NCI-H748 (cell line): ENCODE data around the gene FAM13C.
A peak's percentile ranks its signal among the peaks of the same experiment; 100 is the strongest.

Experiments
- DNase-seq: peaks from one replicate; lab custom pipeline; 2025; ENCODE audit not compliant: unreplicated experiment; lab: John Stamatoyannopoulos, UW

FAM13C gene

DNA sequence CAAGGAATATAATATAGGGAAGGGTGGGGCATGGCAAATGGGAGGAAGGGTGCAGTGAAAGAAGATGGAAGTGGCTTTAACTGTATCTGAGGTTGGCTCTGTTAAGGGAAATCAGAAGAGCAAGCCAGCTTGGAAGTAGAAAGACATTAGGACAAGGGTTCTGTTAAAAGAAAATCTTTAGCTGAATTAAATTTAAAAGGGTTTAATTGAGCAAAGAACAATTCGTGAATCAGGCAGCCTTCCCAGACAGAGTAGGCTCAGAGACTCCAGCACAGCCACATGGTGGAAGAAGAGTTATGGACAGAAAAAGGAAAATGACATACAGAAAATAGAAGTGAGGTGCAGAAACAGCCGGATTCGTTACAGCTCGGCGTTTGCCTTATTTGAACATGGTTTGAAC is 42.0 kb downstream of the FAM13C start:
- DNase-seq, result no peak

DNA sequence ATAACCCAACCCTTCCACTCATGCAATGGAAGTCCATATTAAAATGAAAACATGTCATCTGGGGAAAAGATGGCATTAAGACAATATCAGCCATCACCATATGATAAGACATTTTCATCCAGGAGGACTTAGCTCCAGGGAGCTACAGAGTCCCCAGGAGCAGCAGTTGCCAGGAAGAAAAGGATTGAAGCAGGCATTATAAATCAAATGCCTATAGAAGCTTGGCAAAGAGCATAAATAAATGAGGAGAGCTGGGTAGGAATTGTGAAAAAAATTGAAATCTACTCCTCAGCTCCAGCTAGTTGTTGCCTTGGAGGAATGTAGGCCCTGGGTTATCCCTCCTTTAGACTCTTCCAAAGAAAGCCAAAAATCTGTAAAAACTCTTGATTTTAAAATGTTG is 42.5 kb downstream of the FAM13C start:
- DNase-seq, result no peak

GRCh38 chr10:59317066-59317465 is 45.3 kb downstream of the FAM13C start:
- no peak for DNase-seq

DNA sequence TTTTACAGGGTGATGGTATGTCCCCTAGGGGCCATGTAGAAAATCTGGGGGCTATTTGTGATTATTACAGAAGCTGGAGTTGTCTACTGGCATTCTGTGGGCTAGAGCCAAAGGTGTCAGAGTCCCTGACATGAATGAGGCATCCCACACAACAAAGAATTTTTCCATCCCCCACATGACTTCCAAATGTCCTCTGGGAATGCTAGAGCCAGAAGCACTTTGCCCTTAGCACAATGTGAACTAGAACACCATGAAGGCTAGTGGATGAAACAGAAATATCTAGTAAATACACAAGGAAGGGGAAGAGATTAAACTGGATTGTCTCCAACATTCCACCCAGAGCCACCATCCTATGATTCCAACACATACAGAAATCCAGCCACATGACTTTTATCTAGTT is 46.9 kb downstream of the FAM13C start:
- no peak for DNase-seq

GRCh38 chr10:59314268-59314667 is 48.1 kb downstream of the FAM13C start:
- DNase-seq, result no peak

DNA sequence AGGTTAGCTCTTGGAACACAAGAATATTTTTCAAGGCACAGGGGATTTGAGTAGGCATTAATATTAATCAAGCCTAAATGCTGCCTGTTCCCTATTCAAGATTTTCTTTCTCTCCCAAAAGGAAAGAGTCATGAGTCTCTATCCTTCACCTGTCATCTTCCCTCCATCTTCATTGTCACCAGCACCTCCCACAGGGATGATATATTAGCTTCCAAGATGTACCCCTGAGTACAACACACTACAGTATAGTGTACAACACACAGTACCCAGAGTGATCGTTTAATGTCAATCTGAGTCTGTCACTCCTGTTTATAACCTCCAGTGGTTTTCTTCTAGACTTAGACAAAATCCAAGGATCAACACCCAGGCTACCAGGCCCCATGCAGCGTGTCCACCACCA is 50.1 kb downstream of the FAM13C start:
- DNase-seq, result no peak

- no peak for DNase-seq
Observed at GRCh38 chr10:59311025-59311424, 51.3 kb downstream of the FAM13C start.

GRCh38 chr10:59310324-59310914 is 51.9 kb downstream of the FAM13C start:
- DNase-seq, result no peak

DNA sequence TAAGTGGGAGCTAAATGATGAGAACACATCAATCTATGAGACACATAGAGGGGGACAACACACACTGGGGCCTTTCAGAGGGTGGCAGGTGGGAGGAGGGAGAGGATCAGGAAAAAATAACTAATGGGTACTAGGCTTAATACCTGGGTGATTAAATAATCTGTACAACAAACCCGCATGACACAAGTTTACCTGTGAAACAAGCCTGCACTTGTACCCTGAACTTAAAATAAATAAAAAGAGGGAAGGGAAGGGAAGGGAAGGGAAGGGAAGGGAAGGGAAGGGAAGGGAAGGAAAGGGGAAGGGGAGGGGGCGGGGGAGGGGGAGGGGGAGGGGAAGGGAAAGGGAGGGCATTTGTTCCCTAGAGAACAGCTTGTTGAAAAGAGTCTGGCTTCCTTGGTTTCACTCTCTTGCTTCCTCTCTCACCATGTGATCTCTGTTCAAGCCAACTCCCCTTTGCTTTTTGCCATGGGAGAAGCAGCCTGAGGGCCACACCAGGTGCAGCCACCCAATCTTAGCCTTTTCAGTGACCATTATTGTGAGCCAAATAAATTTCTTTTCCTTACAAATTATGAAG is 57.7 kb downstream of the FAM13C start:
- no peak for DNase-seq

- DNase-seq, result no peak
Observed at GRCh38 chr10:59303018-59303417, 59.3 kb downstream of the FAM13C start.

GRCh38 chr10:59302381-59302780 is 60.0 kb downstream of the FAM13C start:
- DNase-seq, result no peak

DNA sequence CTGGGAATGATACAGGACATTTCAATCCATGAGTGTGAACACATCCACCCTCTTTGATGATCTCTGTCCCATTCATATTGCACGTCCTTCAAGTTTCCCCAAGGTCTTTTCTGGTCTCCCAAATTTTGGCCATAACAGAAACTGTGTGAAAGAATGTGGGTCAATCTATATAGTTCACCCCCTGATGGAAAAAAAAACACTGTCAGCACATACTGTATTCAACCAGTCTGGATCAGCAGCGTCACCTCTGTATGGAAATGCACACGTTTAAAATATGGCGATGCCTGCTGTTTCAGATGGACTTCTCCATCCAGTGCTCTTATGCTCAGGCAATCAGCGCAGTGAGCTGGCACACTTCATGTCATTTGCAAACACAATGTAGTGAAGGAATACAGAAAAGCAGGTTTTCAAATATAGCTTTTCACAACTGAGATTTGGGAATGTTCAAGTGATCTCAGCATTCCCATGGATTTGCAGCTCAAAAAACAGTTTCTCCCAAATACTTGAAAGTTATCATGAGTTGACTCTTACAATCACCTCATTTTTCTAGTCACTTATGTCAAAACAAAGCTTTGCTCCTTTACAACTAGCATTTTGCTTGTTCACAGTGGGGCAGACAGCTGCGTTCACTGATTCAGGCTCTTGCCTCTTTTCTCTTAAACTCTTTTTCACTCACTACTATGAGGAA is 61.1 kb downstream of the FAM13C start:
- no peak for DNase-seq

- no peak for DNase-seq
Observed at GRCh38 chr10:59300386-59300785, 62.0 kb downstream of the FAM13C start.

DNA sequence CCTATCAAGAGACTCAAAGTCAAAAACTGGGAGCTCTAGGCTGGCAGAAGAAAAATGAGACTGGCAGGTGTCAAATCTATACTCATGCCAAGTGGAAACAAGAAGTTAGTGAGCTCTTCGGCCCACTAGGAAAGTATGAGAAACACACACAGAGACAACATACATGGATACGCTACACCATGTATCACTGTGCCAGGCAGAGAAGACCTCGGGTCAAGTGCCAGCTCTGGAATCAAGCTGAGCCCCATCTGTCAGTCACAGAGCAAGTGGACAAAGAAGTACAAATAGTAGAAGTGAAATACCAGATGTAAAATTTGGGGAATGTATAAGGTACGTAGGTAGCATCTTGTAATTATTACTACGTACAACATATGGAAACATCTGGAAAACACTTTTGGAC is 62.4 kb downstream of the FAM13C start:
- no peak for DNase-seq

DNA sequence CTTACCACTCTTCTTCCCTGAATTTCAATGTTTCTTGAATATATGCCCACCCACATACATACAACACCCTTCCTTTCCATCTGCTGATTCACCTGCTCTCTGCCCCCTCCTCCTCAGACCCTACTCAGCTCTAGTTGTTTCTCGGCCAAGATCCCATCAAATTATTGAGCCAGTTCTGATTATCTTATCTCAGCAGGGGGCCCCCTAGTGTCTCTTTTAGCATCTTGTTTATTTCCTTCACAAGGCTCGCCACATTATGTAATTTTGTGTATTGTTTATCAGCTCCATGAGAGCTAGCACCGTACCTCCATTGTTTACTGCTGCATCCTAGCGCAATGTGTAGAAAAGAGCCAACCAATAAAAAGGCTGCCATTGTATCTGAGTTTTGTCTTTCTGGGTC is 71.9 kb downstream of the FAM13C start:
- DNase-seq, result no peak

- DNase-seq, result no peak
Observed at GRCh38 chr10:59289853-59290252, 72.5 kb downstream of the FAM13C start.

GRCh38 chr10:59287587-59288255 is 74.6 kb downstream of the FAM13C start:
- no peak for DNase-seq

DNA sequence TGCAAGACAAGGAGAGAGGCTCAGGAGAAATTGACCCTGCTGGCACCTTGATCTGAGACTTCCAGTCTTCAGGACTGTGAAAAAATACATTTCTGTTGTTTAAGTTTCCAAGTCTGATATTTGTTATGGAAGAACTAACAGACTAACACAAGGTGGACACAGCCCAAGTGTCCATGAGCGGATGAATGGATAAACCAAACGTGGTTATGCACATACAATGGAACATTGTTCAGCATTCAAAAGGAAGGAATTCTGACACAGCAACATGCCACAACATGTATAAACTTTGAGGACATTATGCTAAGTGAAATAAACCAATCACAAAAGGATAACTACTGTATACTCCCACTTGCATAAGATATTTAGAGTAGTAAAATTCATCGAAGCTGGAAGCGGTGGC is 76.5 kb downstream of the FAM13C start:
- no peak for DNase-seq

- no peak for DNase-seq
Observed at GRCh38 chr10:59285073-59285472, 77.3 kb downstream of the FAM13C start.

DNA sequence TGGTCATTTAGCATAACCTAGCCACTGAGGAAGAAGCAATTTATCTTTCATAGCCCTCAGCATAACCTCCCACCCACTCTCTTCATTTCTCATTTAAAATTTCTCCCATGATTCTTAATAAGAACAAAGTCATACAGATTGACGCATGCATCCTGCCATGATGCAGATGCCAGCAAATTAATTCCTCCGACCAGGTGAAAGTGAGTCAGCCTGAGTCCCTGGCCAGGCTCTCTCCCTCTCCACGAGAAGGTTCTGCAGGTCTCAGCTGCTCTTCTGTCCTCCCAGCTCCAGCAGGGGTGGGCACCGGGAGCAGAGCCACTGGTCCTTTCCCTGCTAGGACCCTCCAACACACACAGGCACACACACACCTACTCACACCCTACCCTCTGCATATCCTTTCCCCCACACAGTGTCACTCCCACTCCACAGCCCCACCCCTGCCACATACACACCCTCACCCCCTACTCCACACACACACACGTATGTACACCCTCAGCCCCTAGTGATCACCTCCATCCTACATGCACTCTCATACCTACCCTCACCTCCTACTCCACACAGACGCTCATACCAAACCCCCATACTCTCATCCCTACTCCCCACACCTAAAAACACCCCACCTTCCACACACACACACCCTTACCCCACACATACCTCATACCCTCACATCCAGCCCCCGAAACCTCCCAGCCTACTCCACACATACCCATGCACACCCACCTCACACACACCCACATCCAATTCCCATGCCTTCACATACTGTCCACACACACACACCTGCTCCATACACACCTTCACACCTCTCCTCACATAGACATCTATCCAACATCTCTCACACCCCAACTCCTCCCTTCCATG is 78.0 kb downstream of the FAM13C start:
- DNase-seq, result no peak

DNA sequence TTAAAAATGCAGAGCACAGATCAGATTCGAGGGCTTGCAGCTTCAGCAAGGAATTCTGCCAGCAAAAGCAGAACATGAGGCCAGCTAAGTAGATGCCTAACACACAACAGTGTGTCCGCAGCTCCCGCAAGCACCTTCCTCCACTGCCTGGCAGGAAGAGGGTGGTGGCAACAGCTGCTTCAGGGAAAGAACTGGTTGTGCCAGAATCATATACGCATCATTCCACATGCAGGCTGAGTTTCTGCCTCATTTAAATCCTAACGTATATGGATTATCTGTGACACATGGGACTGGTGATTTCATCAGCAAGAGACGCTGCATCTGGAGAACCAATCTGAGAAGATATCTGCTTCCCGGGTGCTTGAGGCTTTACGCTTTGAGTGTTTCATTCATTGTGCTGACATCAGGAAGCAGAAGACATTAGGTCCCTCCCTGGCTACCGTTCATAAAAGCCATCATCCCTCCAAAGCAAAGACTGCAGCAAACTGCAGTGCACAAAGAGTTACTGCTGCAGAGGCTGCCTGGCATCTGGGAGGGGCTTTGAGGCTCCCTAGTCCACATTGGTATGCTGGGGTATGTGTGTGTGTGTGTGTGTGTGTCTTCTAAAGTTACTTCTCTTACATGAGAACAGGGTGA is 78.8 kb downstream of the FAM13C start:
- peak; percentile 1 for DNase-seq
